DMS79 (cell line): ENCODE results near the gene CACNB4.

Source experiments
- DNase-seq: peaks from one replicate; lab custom pipeline; 2025; lab: John Stamatoyannopoulos, UW

The CACNB4 gene

GRCh38 chr2:151975460-151976414, 123.1 kb downstream of the CACNB4 start:
- DNase-seq, result no peak

GRCh38 chr2:151974988-151975387, 123.9 kb downstream of the CACNB4 start:
- DNase-seq, result no peak

- DNase-seq, result peak; percentile 58
These were observed 125.0 kb downstream of the CACNB4 start for GRCh38 chr2:151973901-151974199.

- peak; percentile 4 for DNase-seq
These were observed 125.6 kb downstream of the CACNB4 start for GRCh38 chr2:151973013-151973900.

- no peak for DNase-seq
These were observed 126.4 kb downstream of the CACNB4 start for GRCh38 chr2:151972241-151973012.

GRCh38 chr2:151971301-151972051, 127.4 kb downstream of the CACNB4 start:
- no peak for DNase-seq

- DNase-seq, result no peak
These were observed 129.9 kb downstream of the CACNB4 start for GRCh38 chr2:151968770-151969470.

- no peak for DNase-seq
These were observed 130.8 kb downstream of the CACNB4 start for GRCh38 chr2:151967829-151968722.

- DNase-seq, result no peak
These were observed 133.0 kb downstream of the CACNB4 start for GRCh38 chr2:151965884-151966283.

GRCh38 chr2:151961558-151961957, 137.3 kb downstream of the CACNB4 start:
- no peak for DNase-seq

- no peak for DNase-seq
These were observed 139.6 kb downstream of the CACNB4 start for GRCh38 chr2:151959238-151959637.

GRCh38 chr2:151953467-151953866, 145.4 kb downstream of the CACNB4 start:
- no peak for DNase-seq

GRCh38 chr2:151952691-151953456, 146.0 kb downstream of the CACNB4 start:
- DNase-seq, result no peak

GRCh38 chr2:151947813-151948165, 151.1 kb downstream of the CACNB4 start:
- DNase-seq, result no peak

GRCh38 chr2:151946899-151947812, 151.7 kb downstream of the CACNB4 start:
- no peak for DNase-seq

GRCh38 chr2:151946250-151946884, 152.5 kb downstream of the CACNB4 start:
- DNase-seq, result no peak

- no peak for DNase-seq
These were observed 153.2 kb downstream of the CACNB4 start for GRCh38 chr2:151945602-151946001.
